HCT116 (cell line): ENCODE measurements around the gene PUM1.

Experiments used
- JUND ChIP-seq: IDR thresholded peaks from 2 replicates; pipeline ENCODE4 v1.6.1; 2012
- SRF ChIP-seq: IDR thresholded peaks from 2 replicates; pipeline ENCODE4 v1.6.1; 2012; ENCODE audit warnings: low read depth

DNA sequence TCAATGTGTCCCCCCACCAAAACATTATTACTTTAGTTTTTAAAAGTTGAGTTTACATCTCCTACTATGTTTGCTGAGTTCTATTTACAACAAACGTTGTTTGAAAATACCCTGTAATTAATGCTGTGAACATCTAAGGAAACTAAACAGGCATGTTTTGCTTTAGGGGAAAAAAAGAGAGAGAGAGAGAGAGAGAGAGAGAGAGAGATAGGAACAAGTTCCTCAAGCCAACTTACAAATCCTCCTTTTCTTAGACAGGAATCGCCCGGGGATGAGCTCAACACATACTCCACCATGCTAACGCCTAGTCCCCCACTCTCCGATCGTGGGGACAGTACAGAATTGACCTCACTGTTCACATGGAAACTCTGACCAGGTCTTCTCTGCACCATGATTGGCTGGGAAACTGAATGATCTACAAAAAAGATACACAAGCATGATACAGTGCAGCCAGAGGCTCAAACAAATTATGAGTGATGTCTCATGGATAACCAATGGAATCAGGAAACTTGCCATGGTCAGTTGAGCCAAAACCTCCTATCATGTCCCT is 59.8 kb downstream of the PUM1 start:
- no peak for TF ChIP-seq JUND
- TF ChIP-seq SRF, result no peak
